ENCODE data around the gene ADORA2A.

DNA sequence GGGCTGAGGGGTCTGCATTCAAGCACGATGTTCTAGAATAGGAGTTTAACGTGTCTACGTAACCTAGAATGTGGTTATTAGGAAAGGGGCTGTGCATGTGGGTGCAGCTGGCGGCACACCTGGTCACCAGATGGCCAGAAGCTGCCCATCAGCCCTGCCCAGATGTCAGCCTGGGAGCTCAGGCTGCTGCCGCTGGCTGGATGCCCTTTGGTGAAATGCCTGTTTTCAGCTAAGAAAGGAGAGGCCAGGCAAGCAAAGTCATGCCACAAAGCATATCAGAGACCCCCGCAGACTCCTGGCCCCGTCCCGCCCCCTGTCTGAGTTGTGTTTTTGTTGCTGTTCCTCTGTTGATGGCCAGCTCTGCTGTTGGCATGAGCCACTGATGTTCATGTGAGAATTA is 11.3 kb upstream of the ADORA2A start:
- TF ChIP-seq, protein P1, sequence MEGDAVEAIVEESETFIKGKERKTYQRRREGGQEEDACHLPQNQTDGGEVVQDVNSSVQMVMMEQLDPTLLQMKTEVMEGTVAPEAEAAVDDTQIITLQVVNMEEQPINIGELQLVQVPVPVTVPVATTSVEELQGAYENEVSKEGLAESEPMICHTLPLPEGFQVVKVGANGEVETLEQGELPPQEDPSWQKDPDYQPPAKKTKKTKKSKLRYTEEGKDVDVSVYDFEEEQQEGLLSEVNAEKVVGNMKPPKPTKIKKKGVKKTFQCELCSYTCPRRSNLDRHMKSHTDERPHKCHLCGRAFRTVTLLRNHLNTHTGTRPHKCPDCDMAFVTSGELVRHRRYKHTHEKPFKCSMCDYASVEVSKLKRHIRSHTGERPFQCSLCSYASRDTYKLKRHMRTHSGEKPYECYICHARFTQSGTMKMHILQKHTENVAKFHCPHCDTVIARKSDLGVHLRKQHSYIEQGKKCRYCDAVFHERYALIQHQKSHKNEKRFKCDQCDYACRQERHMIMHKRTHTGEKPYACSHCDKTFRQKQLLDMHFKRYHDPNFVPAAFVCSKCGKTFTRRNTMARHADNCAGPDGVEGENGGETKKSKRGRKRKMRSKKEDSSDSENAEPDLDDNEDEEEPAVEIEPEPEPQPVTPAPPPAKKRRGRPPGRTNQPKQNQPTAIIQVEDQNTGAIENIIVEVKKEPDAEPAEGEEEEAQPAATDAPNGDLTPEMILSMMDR (IDR thresholded peaks at IDR 0.05; ENCODE audit: low read length) = no peak
- TF ChIP-seq EZH2phosphoT487 (IDR thresholded peaks at IDR 0.05; ENCODE audit: low read length) = no peak

All from MM.1S (cell line).